HepG2 (cell line): ENCODE data around the gene TRAF3. TPM values are rescaled to one million over a fixed set of nuclear protein-coding genes. Genes with fewer than 3 reads are reported as not detected.
A peak's percentile ranks its signal among the peaks of the same experiment; 100 is the strongest.

Source experiments
- DNMT3B ChIP-seq: conservative IDR thresholded peaks from 2 replicates; pipeline ENCODE4 v1.6.1; 2016; ENCODE audit warnings: missing biosample characterization, control low read depth
- KAT7 ChIP-seq: IDR thresholded peaks from 2 replicates; pipeline ENCODE4 v1.6.1; 2018; ENCODE audit warnings: borderline replicate concordance, missing compliant biosample characterization
- MAFF ChIP-seq: IDR thresholded peaks from 2 replicates; pipeline ENCODE4 v1.6.1; 2011; ENCODE audit warnings: low read depth, low read length, improper control_type of control experiment
- MLLT10 ChIP-seq: sonication (generic); formaldehyde crosslinking; IDR thresholded peaks from 2 replicates; pipeline ENCODE4 v1.4.0; 2020; ENCODE audit warnings: missing genetic modification reagents
- NFATC3 ChIP-seq: sonication (generic); formaldehyde crosslinking; IDR thresholded peaks from 2 replicates; pipeline ENCODE4 v1.5.1; 2020; ENCODE audit warnings: mild to moderate bottlenecking, missing genetic modification reagents
- NR1H2 ChIP-seq: sonication (generic); formaldehyde crosslinking; IDR thresholded peaks from 2 replicates; pipeline ENCODE4 v1.8.1; 2022; ENCODE audit warnings: low read depth, missing genetic modification reagents, borderline replicate concordance
- POGZ ChIP-seq: sonication (generic); formaldehyde crosslinking; IDR thresholded peaks from 2 replicates; pipeline ENCODE4 v1.4.0; 2020; ENCODE audit warnings: mild to moderate bottlenecking, missing genetic modification reagents
- THYN1 ChIP-seq: sonication (generic); formaldehyde crosslinking; IDR thresholded peaks from 2 replicates; pipeline ENCODE4 v1.8.1; 2023; ENCODE audit warnings: low read depth, mild to moderate bottlenecking, moderate library complexity, missing genetic modification reagents, borderline replicate concordance
- TOE1 ChIP-seq: sonication (generic); formaldehyde crosslinking; IDR thresholded peaks from 2 replicates; pipeline ENCODE4 v1.4.0; 2020; ENCODE audit warnings: mild to moderate bottlenecking, missing genetic modification reagents
- ZNF230 ChIP-seq: sonication (generic); formaldehyde crosslinking; IDR thresholded peaks from 2 replicates; pipeline ENCODE4 v1.4.0; 2020; ENCODE audit warnings: mild to moderate bottlenecking, missing genetic modification reagents
- ZNF3 ChIP-seq: IDR thresholded peaks from 2 replicates; pipeline ENCODE4 v1.7.0; 2017; ENCODE audit warnings: inconsistent platforms
- ZNF431 ChIP-seq: sonication (generic); formaldehyde crosslinking; IDR thresholded peaks from 2 replicates; pipeline ENCODE4 v1.9.0; 2022; ENCODE audit warnings: missing genetic modification reagents, low read depth, mild to moderate bottlenecking, borderline replicate concordance
- ZNF530 ChIP-seq: sonication (generic); formaldehyde crosslinking; IDR thresholded peaks from 2 replicates; pipeline ENCODE4 v1.5.0; 2020; ENCODE audit warnings: low read depth, mild to moderate bottlenecking, missing genetic modification reagents
- ZNF556 ChIP-seq: sonication (generic); formaldehyde crosslinking; IDR thresholded peaks from 2 replicates; pipeline ENCODE4 v1.4.0; 2020; ENCODE audit warnings: mild to moderate bottlenecking, missing genetic modification reagents, borderline replicate concordance
- ZNF615 ChIP-seq: sonication (generic); formaldehyde crosslinking; IDR thresholded peaks from 2 replicates; pipeline ENCODE4 v1.5.0; 2020; ENCODE audit warnings: mild to moderate bottlenecking, missing genetic modification reagents, borderline replicate concordance
- ZNF781 ChIP-seq: sonication (generic); formaldehyde crosslinking; IDR thresholded peaks from 2 replicates; pipeline ENCODE4 v1.5.1; 2020; ENCODE audit warnings: borderline replicate concordance, mild to moderate bottlenecking, missing genetic modification reagents; ENCODE audit errors: not compliant biosample characterization
- polyA plus RNA-seq, 8 experiments: library from polyadenylated mRNA; depleted of rRNA in 3 of 8; stranded (reverse) in 7 of 8; unstranded in 1 of 8; fragments of >200 nt; fragmentation: Illumina TruSeq in 4 of 8; extraction: Trizol in 4 of 8; gene quantifications; 2 replicates each; pipeline versions ENCODE4 v1.2.1 to v1.2.3, GENCODE V29; 2011 to 2016; ENCODE audit warnings: low read depth in 4 of 8, missing spikeins in 1 of 8, mixed read lengths in 1 of 8; ENCODE audit not compliant: insufficient read depth in 1 of 8
- total RNA-seq, 5 experiments: library from RNA; depleted of rRNA; stranded (reverse); fragments of >200 nt; fragmentation: Illumina TruSeq; extraction: Trizol; gene quantifications; 2 replicates each; pipeline ENCODE4 v1.2.3, GENCODE V29; 2016; ENCODE audit warnings: low read depth in 1 of 5
- TF ChIP-seq, protein P1 (sequence below): sonication (generic); formaldehyde crosslinking; IDR thresholded peaks from 2 replicates; pipeline ENCODE4 v1.4.0; 2020; ENCODE audit warnings: missing genetic modification reagents
- TF ChIP-seq, protein P2 (sequence below): sonication (generic); formaldehyde crosslinking; IDR thresholded peaks from 2 replicates; pipeline ENCODE4 v1.9.0; 2021; ENCODE audit warnings: mild to moderate bottlenecking, missing genetic modification reagents
- TF ChIP-seq, protein P3 (sequence below): sonication (generic); formaldehyde crosslinking; IDR thresholded peaks from 2 replicates; pipeline ENCODE4 v1.4.0; 2020; ENCODE audit warnings: missing genetic modification reagents

TRAF3 gene
- total and polyA plus RNA-seq, 2 of the 13 experiments (the other 11 are each of a cell fraction or from before 2014, with no cell fraction given), result 6.9 to 12.2 TPM

DNA sequence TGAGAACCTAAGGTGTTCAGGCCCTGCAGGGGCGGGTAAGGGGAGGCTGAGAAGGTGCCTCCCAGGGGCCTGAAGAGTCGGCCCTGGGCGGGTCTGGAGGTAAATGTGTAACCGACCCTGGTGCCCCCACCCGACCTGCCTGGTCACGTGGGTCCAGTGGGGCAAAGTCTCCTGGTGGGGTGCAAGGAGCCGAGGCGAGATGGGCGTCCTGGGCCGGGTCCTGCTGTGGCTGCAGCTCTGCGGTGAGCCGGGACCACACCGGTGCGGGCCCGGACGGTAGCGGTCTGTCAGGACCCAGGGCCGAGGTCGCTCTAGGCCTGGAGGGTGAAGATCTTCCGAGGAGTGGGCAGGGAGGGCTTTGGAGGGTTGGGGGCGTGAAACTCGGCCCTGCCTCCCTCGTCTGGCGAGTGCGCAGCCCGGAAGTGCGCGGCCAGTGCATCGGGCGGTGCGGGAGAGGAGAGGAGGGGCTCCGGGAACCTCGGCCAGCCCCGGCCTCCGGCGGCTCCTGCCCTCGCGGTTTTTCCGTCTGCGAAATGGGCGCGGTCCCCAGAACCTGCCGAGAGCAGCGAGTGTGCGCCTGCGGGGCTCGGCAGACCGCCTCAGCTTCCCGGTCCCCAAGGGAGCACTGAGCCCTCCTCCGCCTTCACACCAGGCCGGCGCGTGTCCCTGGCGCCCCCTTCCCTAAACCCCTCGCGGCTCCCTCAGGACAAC lies 145.4 kb downstream of the TRAF3 start, which contains the start of gene AMN (continued):
- TF ChIP-seq ZNF230 (CRISPR knock-in tag) (0 out of 2 replicates have a peak, but pooled peaks have one; percentile 34), ZNF615 (no peak), MAFF (no peak), MLLT10 (CRISPR knock-in tag) (no peak), NFATC3 (CRISPR knock-in tag) (0 out of 2 replicates have a peak, but pooled peaks have one; percentile 69), TOE1 (CRISPR knock-in tag) (peak; percentile 88; the same call in 1 of the 2 replicates), KAT7 (CRISPR knock-in tag) (peak; percentile 86; the same call in 1 of the 2 replicates), POGZ (peak; percentile 65; the same call in 1 of the 2 replicates), NR1H2 (no peak), THYN1 (no peak), ZNF3 (CRISPR knock-in tag) (no peak), ZNF556 (CRISPR knock-in tag) (peak; percentile 81; the same call in 1 of the 2 replicates), ZNF530 (CRISPR knock-in tag) (no peak), ZNF431 (CRISPR knock-in tag) (peak; percentile 49; the same call in 1 of the 2 replicates), ZNF781 (CRISPR knock-in tag) (peak; percentile 14), DNMT3B (CRISPR knock-in tag) (no peak)
- TF ChIP-seq, protein P1, sequence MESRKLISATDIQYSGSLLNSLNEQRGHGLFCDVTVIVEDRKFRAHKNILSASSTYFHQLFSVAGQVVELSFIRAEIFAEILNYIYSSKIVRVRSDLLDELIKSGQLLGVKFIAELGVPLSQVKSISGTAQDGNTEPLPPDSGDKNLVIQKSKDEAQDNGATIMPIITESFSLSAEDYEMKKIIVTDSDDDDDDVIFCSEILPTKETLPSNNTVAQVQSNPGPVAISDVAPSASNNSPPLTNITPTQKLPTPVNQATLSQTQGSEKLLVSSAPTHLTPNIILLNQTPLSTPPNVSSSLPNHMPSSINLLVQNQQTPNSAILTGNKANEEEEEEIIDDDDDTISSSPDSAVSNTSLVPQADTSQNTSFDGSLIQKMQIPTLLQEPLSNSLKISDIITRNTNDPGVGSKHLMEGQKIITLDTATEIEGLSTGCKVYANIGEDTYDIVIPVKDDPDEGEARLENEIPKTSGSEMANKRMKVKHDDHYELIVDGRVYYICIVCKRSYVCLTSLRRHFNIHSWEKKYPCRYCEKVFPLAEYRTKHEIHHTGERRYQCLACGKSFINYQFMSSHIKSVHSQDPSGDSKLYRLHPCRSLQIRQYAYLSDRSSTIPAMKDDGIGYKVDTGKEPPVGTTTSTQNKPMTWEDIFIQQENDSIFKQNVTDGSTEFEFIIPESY (CRISPR knock-in tag), result no peak; the same call in 1 of the 2 replicates
- TF ChIP-seq, protein P2, sequence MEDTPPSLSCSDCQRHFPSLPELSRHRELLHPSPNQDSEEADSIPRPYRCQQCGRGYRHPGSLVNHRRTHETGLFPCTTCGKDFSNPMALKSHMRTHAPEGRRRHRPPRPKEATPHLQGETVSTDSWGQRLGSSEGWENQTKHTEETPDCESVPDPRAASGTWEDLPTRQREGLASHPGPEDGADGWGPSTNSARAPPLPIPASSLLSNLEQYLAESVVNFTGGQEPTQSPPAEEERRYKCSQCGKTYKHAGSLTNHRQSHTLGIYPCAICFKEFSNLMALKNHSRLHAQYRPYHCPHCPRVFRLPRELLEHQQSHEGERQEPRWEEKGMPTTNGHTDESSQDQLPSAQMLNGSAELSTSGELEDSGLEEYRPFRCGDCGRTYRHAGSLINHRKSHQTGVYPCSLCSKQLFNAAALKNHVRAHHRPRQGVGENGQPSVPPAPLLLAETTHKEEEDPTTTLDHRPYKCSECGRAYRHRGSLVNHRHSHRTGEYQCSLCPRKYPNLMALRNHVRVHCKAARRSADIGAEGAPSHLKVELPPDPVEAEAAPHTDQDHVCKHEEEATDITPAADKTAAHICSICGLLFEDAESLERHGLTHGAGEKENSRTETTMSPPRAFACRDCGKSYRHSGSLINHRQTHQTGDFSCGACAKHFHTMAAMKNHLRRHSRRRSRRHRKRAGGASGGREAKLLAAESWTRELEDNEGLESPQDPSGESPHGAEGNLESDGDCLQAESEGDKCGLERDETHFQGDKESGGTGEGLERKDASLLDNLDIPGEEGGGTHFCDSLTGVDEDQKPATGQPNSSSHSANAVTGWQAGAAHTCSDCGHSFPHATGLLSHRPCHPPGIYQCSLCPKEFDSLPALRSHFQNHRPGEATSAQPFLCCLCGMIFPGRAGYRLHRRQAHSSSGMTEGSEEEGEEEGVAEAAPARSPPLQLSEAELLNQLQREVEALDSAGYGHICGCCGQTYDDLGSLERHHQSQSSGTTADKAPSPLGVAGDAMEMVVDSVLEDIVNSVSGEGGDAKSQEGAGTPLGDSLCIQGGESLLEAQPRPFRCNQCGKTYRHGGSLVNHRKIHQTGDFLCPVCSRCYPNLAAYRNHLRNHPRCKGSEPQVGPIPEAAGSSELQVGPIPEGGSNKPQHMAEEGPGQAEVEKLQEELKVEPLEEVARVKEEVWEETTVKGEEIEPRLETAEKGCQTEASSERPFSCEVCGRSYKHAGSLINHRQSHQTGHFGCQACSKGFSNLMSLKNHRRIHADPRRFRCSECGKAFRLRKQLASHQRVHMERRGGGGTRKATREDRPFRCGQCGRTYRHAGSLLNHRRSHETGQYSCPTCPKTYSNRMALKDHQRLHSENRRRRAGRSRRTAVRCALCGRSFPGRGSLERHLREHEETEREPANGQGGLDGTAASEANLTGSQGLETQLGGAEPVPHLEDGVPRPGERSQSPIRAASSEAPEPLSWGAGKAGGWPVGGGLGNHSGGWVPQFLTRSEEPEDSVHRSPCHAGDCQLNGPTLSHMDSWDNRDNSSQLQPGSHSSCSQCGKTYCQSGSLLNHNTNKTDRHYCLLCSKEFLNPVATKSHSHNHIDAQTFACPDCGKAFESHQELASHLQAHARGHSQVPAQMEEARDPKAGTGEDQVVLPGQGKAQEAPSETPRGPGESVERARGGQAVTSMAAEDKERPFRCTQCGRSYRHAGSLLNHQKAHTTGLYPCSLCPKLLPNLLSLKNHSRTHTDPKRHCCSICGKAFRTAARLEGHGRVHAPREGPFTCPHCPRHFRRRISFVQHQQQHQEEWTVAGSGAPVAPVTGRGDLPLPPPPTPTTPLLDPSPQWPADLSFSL, result no peak
- TF ChIP-seq, protein P3, sequence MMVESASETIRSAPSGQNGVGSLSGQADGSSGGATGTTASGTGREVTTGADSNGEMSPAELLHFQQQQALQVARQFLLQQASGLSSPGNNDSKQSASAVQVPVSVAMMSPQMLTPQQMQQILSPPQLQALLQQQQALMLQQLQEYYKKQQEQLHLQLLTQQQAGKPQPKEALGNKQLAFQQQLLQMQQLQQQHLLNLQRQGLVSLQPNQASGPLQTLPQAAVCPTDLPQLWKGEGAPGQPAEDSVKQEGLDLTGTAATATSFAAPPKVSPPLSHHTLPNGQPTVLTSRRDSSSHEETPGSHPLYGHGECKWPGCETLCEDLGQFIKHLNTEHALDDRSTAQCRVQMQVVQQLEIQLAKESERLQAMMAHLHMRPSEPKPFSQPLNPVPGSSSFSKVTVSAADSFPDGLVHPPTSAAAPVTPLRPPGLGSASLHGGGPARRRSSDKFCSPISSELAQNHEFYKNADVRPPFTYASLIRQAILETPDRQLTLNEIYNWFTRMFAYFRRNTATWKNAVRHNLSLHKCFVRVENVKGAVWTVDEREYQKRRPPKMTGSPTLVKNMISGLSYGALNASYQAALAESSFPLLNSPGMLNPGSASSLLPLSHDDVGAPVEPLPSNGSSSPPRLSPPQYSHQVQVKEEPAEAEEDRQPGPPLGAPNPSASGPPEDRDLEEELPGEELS (CRISPR knock-in tag), result peak; percentile 60; the same call in 1 of the 2 replicates
